ENCODE data around the gene TREML2. TPM values are rescaled to one million over a fixed set of nuclear protein-coding genes. Genes with fewer than 3 reads are reported as not detected.

The TREML2 gene
- polyA plus RNA-seq, 1 of the 3 experiments (the other 2 are of a cell fraction), result not detected

GRCh38 chr6:41193884-41194283, 7.1 kb downstream of the TREML2 start:
- H3K9me3 ChIP-seq, result no peaks in the 10 kb centered on the region
- no peak overlapping the region for H3K27ac ChIP-seq (ENCODE audit: low read depth in 2 of 2, low read length in 1 of 2)
- no peak overlapping the region for H3K4me2 ChIP-seq
- CTCF ChIA-PET, result no interaction called here
- 12% methylated on average over 5 of the region's 5 CpGs for WGBS (ENCODE audit: low lambda C conversion rate)
- H3K36me3 ChIP-seq (replicated peaks in 1 of 2; ENCODE audit: control insufficient read depth in 1 of 2, insufficient read depth in 2 of 2, low read length in 1 of 2), result no peaks in the 10 kb centered on the region
- H3K79me2 ChIP-seq (ENCODE audit: insufficient read depth), result no peaks in the 10 kb centered on the region
- no peak overlapping the region for H3K9ac ChIP-seq
- peaks cover 36% of the 10 kb centered on the region; the same call in 1 of the 2 replicates for H3K27me3 ChIP-seq (ENCODE audit: insufficient read depth)
- no peaks in the 10 kb centered on the region for H3K9me2 ChIP-seq
- no peak for TF ChIP-seq ELF1 (IDR thresholded peaks at IDR 0.05)
- no peak for TF ChIP-seq CHD2 (IDR thresholded peaks at IDR 0.05; ENCODE audit: low read length, partially characterized antibody)
- TF ChIP-seq MAX (IDR thresholded peaks at IDR 0.05; ENCODE audit: low read depth), result no peak
- TF ChIP-seq MXI1 (IDR thresholded peaks at IDR 0.05; ENCODE audit: low read depth, low read length), result no peak
- TF ChIP-seq TAF1 (IDR thresholded peaks at IDR 0.05; ENCODE audit: borderline replicate concordance, low read depth, low read length), result no peak
- no peak for TF ChIP-seq MEF2A (IDR thresholded peaks at IDR 0.05; ENCODE audit: borderline replicate concordance, low read depth)
- TF ChIP-seq GABPA (IDR thresholded peaks at IDR 0.05; ENCODE audit: low read depth), result no peak
- no peak for TF ChIP-seq RFX5 (IDR thresholded peaks at IDR 0.05; ENCODE audit: low read length)
- TF ChIP-seq TCF12 (IDR thresholded peaks at IDR 0.05), result no peak
- TF ChIP-seq RCOR1 (IDR thresholded peaks at IDR 0.05; ENCODE audit: low read length), result no peak
- no peak for TF ChIP-seq FOSL2 (IDR thresholded peaks at IDR 0.05; ENCODE audit: borderline replicate concordance, low read depth)
- TF ChIP-seq POLR2AphosphoS5 (IDR thresholded peaks at IDR 0.05; ENCODE audit: low read depth, low read length), result no peak
- no peak for TF ChIP-seq USF2 (IDR thresholded peaks at IDR 0.05; ENCODE audit: borderline replicate concordance, low read depth, low read length)
- no peak for TF ChIP-seq FOXJ3 (CRISPR knock-in tag; IDR thresholded peaks at IDR 0.05)
- TF ChIP-seq JUND (IDR thresholded peaks at IDR 0.05), result no peak
- TF ChIP-seq NRF1 (IDR thresholded peaks at IDR 0.05; ENCODE audit: low read depth, low read length), result no peak
- TF ChIP-seq USF1 (IDR thresholded peaks at IDR 0.05; ENCODE audit: borderline replicate concordance, low read depth), result no peak
- no peak for TF ChIP-seq RAD21 (IDR thresholded peaks at IDR 0.05; ENCODE audit: low read length)
- no peak for TF ChIP-seq ZBTB33 (IDR thresholded peaks at IDR 0.05; ENCODE audit: borderline replicate concordance, low read depth)
- no peak for TF ChIP-seq GATA2 (CRISPR knock-in tag; IDR thresholded peaks at IDR 0.05)
- POLR2A ChIA-PET, result no interaction called here
- no peaks in the 10 kb centered on the region for H3K4me1 ChIP-seq (ENCODE audit: control insufficient read depth in 1 of 2, insufficient read depth in 2 of 2, low read depth in 1 of 2, low read length in 1 of 2)
- H3K4me3 ChIP-seq (ENCODE audit: low read depth in 2 of 2, low read length in 1 of 2), result no peak overlapping the region
- no peaks in the 10 kb centered on the region for H3F3A ChIP-seq (replicated peaks; ENCODE audit: insufficient read depth)
- H2AFZ ChIP-seq (ENCODE audit: low read depth), result no peak overlapping the region
- DNase-seq, result no peak
- no peaks in the 10 kb centered on the region for H4K20me1 ChIP-seq (ENCODE audit: insufficient read depth)
